HepG2 (cell line): Measurements from ENCODE around the gene SLC6A6. TPM values are rescaled to one million over a fixed set of nuclear protein-coding genes. Genes with fewer than 3 reads are reported as not detected.

Source experiments
- ATAC-seq: fragments of 200-7000 bp; cut with Tn5 transposase; 3 replicates; pipeline ENCODE4 v1.9.1; 2020; ENCODE audit warnings: mild to moderate bottlenecking, moderate library complexity
- BruUV-seq: library from RNA; stranded (reverse); fragments of 400-500 nt; replicated peaks from 2 replicates; lab custom pipeline; 2021; lab: Mats Ljungman, UMichigan
- CTCF ChIA-PET: fragments of 300-600 bp; formaldehyde crosslinking; extraction: SDS; loops from one replicate; lab custom pipeline; 2021; ENCODE audit warnings: low total read pairs, inconsistent platforms, low intra/inter-chr PET ratio; lab: Yijun Ruan, JAX
- POLR2A ChIA-PET: fragments of 350-600 bp; sonication (Branson Sonifier 250); formaldehyde crosslinking; loops from one replicate; lab custom pipeline; 2020; ENCODE audit warnings: antibody characterized with exemption, inconsistent platforms; lab: Yijun Ruan, JAX
- DNase-seq: peaks from one replicate; pipeline ENCODE4 v3.0.0-alpha.2; 2015; ENCODE audit warnings: low spot score
- FAIRE-seq: peaks from 3 replicates; lab custom pipeline; 2011; peaks lifted over from hg19 to GRCh38; lab: Jason Lieb, UNC
- H2AFZ ChIP-seq: one replicate; pipeline ENCODE4 v1.6.1; 2011; ENCODE audit warnings: low read length, inconsistent platforms
- H3K27ac ChIP-seq: fragments of 300-600 bp; 3 replicates; pipeline ENCODE4 v1.8.0; 2011; ENCODE audit warnings: mixed run types, mild to moderate bottlenecking, mixed read lengths, low read length, inconsistent platforms; ENCODE audit not compliant: insufficient read depth; ENCODE audit errors: extremely low read length
- H3K27me3 ChIP-seq, 2 experiments: fragments of 200-600 bp in 1 of 2; 2 replicates in 1 of 2; 3 replicates in 1 of 2; pipeline versions ENCODE4 v1.6.0 to v1.8.0; 2011; ENCODE audit warnings: low read length in 2 of 2, mild to moderate bottlenecking in 2 of 2, moderate library complexity in 2 of 2, inconsistent platforms in 1 of 2; ENCODE audit not compliant: insufficient read depth in 2 of 2, control insufficient read depth in 1 of 2
- H3K36me3 ChIP-seq, 2 experiments: fragments of 200-600 bp in 1 of 2; replicated peaks in 1 of 2; 2 replicates in 1 of 2; 3 replicates in 1 of 2; pipeline versions ENCODE4 v1.5.1 to v1.8.0; 2011; ENCODE audit warnings: low read length in 2 of 2, inconsistent platforms in 1 of 2; ENCODE audit not compliant: insufficient read depth in 2 of 2, control insufficient read depth in 1 of 2
- H3K4me1 ChIP-seq: 2 replicates; pipeline ENCODE4 v1.5.1; 2012; ENCODE audit warnings: low read length, inconsistent platforms; ENCODE audit not compliant: insufficient read depth
- H3K4me2 ChIP-seq: 2 replicates; pipeline ENCODE4 v1.6.0; 2011; ENCODE audit warnings: low read depth, low read length, inconsistent platforms
- H3K4me3 ChIP-seq, 3 experiments: fragments of 200-600 bp in 1 of 3; sonication (generic), shearing (Covaris generic) in 1 of 3; replicated peaks in 1 of 3; 2 replicates each; pipeline ENCODE4 v1.5.1; 2011 to 2016; ENCODE audit warnings: low read length in 3 of 3, inconsistent platforms in 2 of 3, low read depth in 2 of 3, mild to moderate bottlenecking in 2 of 3, control low read depth in 1 of 3, mixed read lengths in 1 of 3; ENCODE audit not compliant: insufficient read depth in 1 of 3
- H3K79me2 ChIP-seq: one replicate; pipeline ENCODE4 v1.6.1; 2011; ENCODE audit warnings: low read length, inconsistent platforms; ENCODE audit not compliant: insufficient read depth
- H3K9ac ChIP-seq: 2 replicates; pipeline ENCODE4 v1.6.0; 2011; ENCODE audit warnings: mild to moderate bottlenecking, low read depth, low read length, inconsistent platforms; ENCODE audit not compliant: insufficient read depth
- H3K9me3 ChIP-seq: 2 replicates; pipeline ENCODE4 v1.5.1; 2012; ENCODE audit warnings: mild to moderate bottlenecking, low read length
- H4K20me1 ChIP-seq: 2 replicates; pipeline ENCODE4 v1.6.0; 2011; ENCODE audit warnings: inconsistent platforms, mild to moderate bottlenecking, low read length, moderate library complexity; ENCODE audit not compliant: insufficient read depth
- ARID4A ChIP-seq: sonication (generic); formaldehyde crosslinking; IDR thresholded peaks from 2 replicates; pipeline ENCODE4 v1.5.0; 2020; ENCODE audit warnings: mild to moderate bottlenecking, missing genetic modification reagents, borderline replicate concordance
- DPF2 ChIP-seq: sonication (generic); formaldehyde crosslinking; IDR thresholded peaks from 2 replicates; pipeline ENCODE4 v1.4.0; 2020; ENCODE audit warnings: mild to moderate bottlenecking, low read depth, missing genetic modification reagents, borderline replicate concordance
- ESRRA ChIP-seq: sonication (generic); formaldehyde crosslinking; IDR thresholded peaks from 2 replicates; pipeline ENCODE4 v1.5.1; 2020; ENCODE audit warnings: mild to moderate bottlenecking, low read depth, missing genetic modification reagents
- FOXP4 ChIP-seq: sonication (generic); formaldehyde crosslinking; IDR thresholded peaks from 2 replicates; pipeline ENCODE4 v1.4.0; 2020; ENCODE audit warnings: missing genetic modification reagents
- GLI4 ChIP-seq: sonication (generic); formaldehyde crosslinking; IDR thresholded peaks from 2 replicates; pipeline ENCODE4 v1.5.1; 2020; ENCODE audit warnings: missing genetic modification reagents, mild to moderate bottlenecking, moderate library complexity, borderline replicate concordance
- HNRNPLL ChIP-seq: fragments of 200-400 bp; formaldehyde crosslinking; IDR thresholded peaks from 2 replicates; pipeline ENCODE4 v1.6.1; 2017; ENCODE audit warnings: mild to moderate bottlenecking, low read depth, low read length; ENCODE audit not compliant: poor library complexity, severe bottlenecking
- RARA ChIP-seq: IDR thresholded peaks from 2 replicates; pipeline ENCODE4 v1.6.1; 2016; ENCODE audit warnings: missing genetic modification reagents, missing compliant biosample characterization
- RNF2 ChIP-seq: fragments of 450-650 bp; conservative IDR thresholded peaks from 2 replicates; pipeline ENCODE4 v1.6.1; 2016; ENCODE audit warnings: low read depth
- ZBTB20 ChIP-seq: sonication (generic); formaldehyde crosslinking; IDR thresholded peaks from 2 replicates; pipeline ENCODE4 v1.8.1; 2023; ENCODE audit warnings: missing genetic modification reagents, low read depth, mild to moderate bottlenecking, borderline replicate concordance
- ZFP36L1 ChIP-seq: sonication (generic); formaldehyde crosslinking; IDR thresholded peaks from 2 replicates; pipeline ENCODE4 v1.8.0; 2022; ENCODE audit warnings: mild to moderate bottlenecking, missing genetic modification reagents, moderate library complexity
- ZNF20 ChIP-seq: sonication (generic); formaldehyde crosslinking; IDR thresholded peaks from 2 replicates; pipeline ENCODE4 v1.4.0; 2020; ENCODE audit warnings: mild to moderate bottlenecking, moderate library complexity, missing genetic modification reagents
- ZNF282 ChIP-seq: fragments of 450-650 bp; IDR thresholded peaks from 2 replicates; pipeline ENCODE4 v1.6.1; 2018; ENCODE audit not compliant: partially characterized antibody
- ZNF598 ChIP-seq: sonication (generic); formaldehyde crosslinking; IDR thresholded peaks from 2 replicates; pipeline ENCODE4 v1.5.1; 2020; ENCODE audit warnings: mild to moderate bottlenecking, missing genetic modification reagents, borderline replicate concordance
- ZNF7 ChIP-seq: IDR thresholded peaks from 2 replicates; pipeline ENCODE4 v1.6.1; 2016; ENCODE audit warnings: missing biosample characterization, missing genetic modification reagents
- ZNF724P ChIP-seq: sonication (generic); formaldehyde crosslinking; IDR thresholded peaks from 2 replicates; pipeline ENCODE4 v1.8.0; 2022; ENCODE audit warnings: missing genetic modification reagents, borderline replicate concordance
- ZNF780A ChIP-seq: sonication (generic); formaldehyde crosslinking; IDR thresholded peaks from 2 replicates; pipeline ENCODE4 v1.8.0; 2022; ENCODE audit warnings: mild to moderate bottlenecking, missing genetic modification reagents, moderate library complexity
- ZSCAN21 ChIP-seq: sonication (generic); formaldehyde crosslinking; IDR thresholded peaks from 2 replicates; pipeline ENCODE4 v1.8.0; 2022; ENCODE audit warnings: mild to moderate bottlenecking, missing genetic modification reagents, moderate library complexity, borderline replicate concordance
- ZSCAN25 ChIP-seq: sonication (generic); formaldehyde crosslinking; IDR thresholded peaks from 2 replicates; pipeline ENCODE4 v1.8.0; 2022; ENCODE audit warnings: mild to moderate bottlenecking, missing genetic modification reagents
- WGBS: methylation state at CpG from one replicate; pipeline ENCODE4 v1.1.6; 2017; ENCODE audit warnings: low lambda C conversion rate; 5-methylcytosine and 5-hydroxymethylcytosine counted together
- in situ Hi-C: cut with HindIII; loops from 2 replicates; pipeline ENCODE4 v1.10.0; 2017; ENCODE audit warnings: low pct_unique_long_range_greater_than_20kb; ENCODE audit not compliant: extremely low pct_ligation_motif_present
- intact Hi-C: fragments of 100-400 bp; cut with micrococcal nuclease; formaldehyde crosslinking; loops from one replicate; pipeline ENCODE4 v1.10.0; 2022; ENCODE audit not compliant: unreplicated experiment
- polyA plus RNA-seq, 8 experiments: library from polyadenylated mRNA; depleted of rRNA in 3 of 8; stranded (reverse) in 7 of 8; unstranded in 1 of 8; fragments of >200 nt; fragmentation: Illumina TruSeq in 4 of 8; extraction: Trizol in 4 of 8; gene quantifications; 2 replicates each; pipeline versions ENCODE4 v1.2.1 to v1.2.3, GENCODE V29; 2011 to 2016; ENCODE audit warnings: low read depth in 4 of 8, missing spikeins in 1 of 8, mixed read lengths in 1 of 8; ENCODE audit not compliant: insufficient read depth in 1 of 8
- total RNA-seq, 5 experiments: library from RNA; depleted of rRNA; stranded (reverse); fragments of >200 nt; fragmentation: Illumina TruSeq; extraction: Trizol; gene quantifications; 2 replicates each; pipeline ENCODE4 v1.2.3, GENCODE V29; 2016; ENCODE audit warnings: low read depth in 1 of 5

Gene SLC6A6
- total and polyA plus RNA-seq, 2 of the 13 experiments (the other 11 are each of a cell fraction or from before 2014, with no cell fraction given), result 14.1 to 20.7 TPM

GRCh38 chr3:14377044-14377837, 25.2 kb upstream of the SLC6A6 start (continued):
- TF ChIP-seq ZNF20 (no peak), ZSCAN25 (CRISPR knock-in tag) (no peak), ESRRA (CRISPR knock-in tag) (no peak), DPF2 (no peak), RARA (CRISPR knock-in tag) (no peak), ZNF598 (no peak), ZBTB20 (CRISPR knock-in tag) (no peak), ARID4A (CRISPR knock-in tag) (0 out of 2 replicates have a peak, but pooled peaks have one; percentile 26)
- TF ChIP-seq, all 625 proteins: peak for 3

- ATAC-seq (no peak), FAIRE-seq (no peak), DNase-seq (no peak)
- H3K27ac ChIP-seq, result no peak overlapping the region
- H2AFZ ChIP-seq, result no peak overlapping the region
- H3K36me3 ChIP-seq, result no peaks in the 10 kb centered on the region
- no peaks in the 10 kb centered on the region for H4K20me1 ChIP-seq
- intact Hi-C loops, result no loop called here
- no peak overlapping the region for H3K4me2 ChIP-seq
- POLR2A ChIA-PET, result no interaction called here
- peaks cover 1 to 36% of the 10 kb centered on the region in 2 experiments; a peak in 3 of 5 replicates for H3K27me3 ChIP-seq
- WGBS, result 10% methylated on average over 2 of the region's 3 CpGs
- no peaks in the 10 kb centered on the region for H3K9me3 ChIP-seq
- H3K79me2 ChIP-seq, result no peaks in the 10 kb centered on the region
- in situ Hi-C loops, result loop anchor here (10.0 kb wide), 1 partner anchor 113 kb away; no protein-coding TSS in a partner anchor
- peaks cover 19% of the 10 kb centered on the region for H3K4me1 ChIP-seq
- CTCF ChIA-PET, result no interaction called here
- H3K9ac ChIP-seq, result no peak overlapping the region
- BruUV-seq, result no TSS peak
- no peak overlapping the region for H3K4me3 ChIP-seq
- TF ChIP-seq ZFP36L1 (CRISPR knock-in tag) (no peak), ZNF7 (no peak), ZSCAN21 (CRISPR knock-in tag) (no peak), RNF2 (no peak), ZNF780A (CRISPR knock-in tag) (no peak), HNRNPLL (no peak), ZNF724P (no peak), ZNF282 (no peak), GLI4 (no peak), FOXP4 (CRISPR knock-in tag) (no peak)
Observed at GRCh38 chr3:14377838-14378169, 24.6 kb upstream of the SLC6A6 start.
